Right ventricle myocardium superior (tissue), 1 donor: ENCODE results near the gene ADAMTS17. TPM values are rescaled to one million over a fixed set of nuclear protein-coding genes. Genes with fewer than 3 reads are reported as not detected.

Experiments
- ATAC-seq: fragments of 200-7000 bp; cut with Tn5 transposase; one replicate; pipeline ENCODE4 v1.9.1; 2020; ENCODE audit warnings: mild to moderate bottlenecking; ENCODE audit not compliant: poor library complexity
- DNase-seq: peaks from one replicate; pipeline ENCODE4 v3.0.0-alpha.2; 2020
- intact Hi-C: fragments of 100-400 bp; cut with DNase I; formaldehyde crosslinking; loops from one replicate; pipeline ENCODE4 v1.11.2; 2022
- total RNA-seq: library from RNA; stranded (reverse); fragmentation: NEBNext Ultra II Directional; extraction: Animal tissue kit (Norgen Biotek cat#: 25700); gene quantifications from one replicate; pipeline ENCODE4 v1.2.1, GENCODE V29; 2021
- donor health status: DM: no; HTN: yes; CAD: no; lungs with severe emphysema.

The ADAMTS17 gene
- total RNA-seq, 1 donor from 2014 or later: 1.7 TPM

DNA sequence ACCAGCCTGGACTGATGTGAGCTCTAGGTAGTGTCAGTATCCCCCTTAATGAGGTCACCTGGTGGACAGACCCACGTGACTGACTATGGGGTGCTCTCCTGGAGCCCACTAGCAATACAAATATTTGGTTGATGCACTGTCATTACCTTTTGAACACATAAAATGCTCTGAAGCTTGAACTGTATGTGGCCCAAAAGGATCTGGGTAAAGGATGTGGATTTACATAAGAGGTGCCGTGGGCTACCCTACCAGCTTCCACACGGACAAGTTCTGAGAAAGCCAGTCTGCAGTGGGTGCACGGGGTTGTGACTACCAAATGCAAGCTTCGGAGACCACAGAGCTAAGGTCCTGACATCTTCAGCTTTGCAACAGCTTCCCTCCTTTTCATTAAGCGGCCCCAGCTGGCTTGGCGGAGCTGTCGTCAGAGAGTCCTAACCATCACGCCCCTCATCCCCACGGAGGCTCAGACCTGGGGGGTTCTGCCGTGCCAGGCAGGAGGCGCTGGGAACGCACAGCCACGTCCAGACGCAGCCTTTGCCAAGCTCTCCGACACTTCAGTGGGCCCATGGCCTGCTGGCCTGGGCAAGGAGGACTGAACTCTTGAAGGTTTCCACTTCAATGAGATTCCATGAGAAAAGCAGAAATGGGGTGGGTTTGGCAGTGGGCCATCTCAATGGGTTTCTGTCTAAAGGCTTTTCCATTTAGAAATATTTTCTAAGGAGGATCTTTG, 228.3 kb downstream of the ADAMTS17 start:
- peak; percentile 36 for ATAC-seq
- intact Hi-C loops: loop anchor here (10.0 kb wide), 1 partner anchor 221 kb away; no protein-coding TSS in a partner anchor
- DNase-seq: peak; percentile 67

DNA sequence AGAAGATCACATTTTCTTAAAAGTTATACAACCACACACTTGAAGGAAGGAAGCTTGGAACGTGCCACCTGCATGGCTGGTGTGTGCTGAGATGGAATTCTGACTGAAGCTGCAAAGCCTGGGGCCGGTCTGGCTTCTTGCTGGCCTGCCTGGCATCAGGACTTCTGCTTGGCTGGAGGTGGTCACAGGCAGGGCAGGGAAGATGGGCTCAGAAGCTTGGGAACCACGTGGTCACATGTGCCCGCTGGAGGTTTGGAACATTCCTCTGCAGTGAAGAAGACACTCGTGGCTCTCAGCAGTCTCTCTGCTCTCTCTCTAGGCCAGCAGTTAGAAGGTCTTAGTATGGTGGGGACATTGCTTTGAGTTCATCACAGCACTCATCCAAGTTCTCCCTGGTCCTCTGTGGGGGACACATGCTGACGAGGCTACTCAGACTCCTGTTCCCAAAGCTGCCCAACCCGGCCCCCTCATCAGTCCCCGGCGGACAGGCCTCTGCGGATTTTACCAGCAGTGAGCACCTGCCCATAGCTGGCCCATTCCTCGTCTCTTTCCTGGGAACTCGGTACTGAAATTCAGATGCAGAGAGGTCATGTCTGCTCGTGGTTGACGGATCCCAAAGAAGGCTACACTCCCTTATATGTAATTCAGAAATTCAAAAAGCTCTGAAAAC, 229.0 kb downstream of the ADAMTS17 start:
- intact Hi-C loops: loop anchor here (10.0 kb wide), 1 partner anchor 222 kb away; no protein-coding TSS in a partner anchor
- ATAC-seq (no peak), DNase-seq (peak; percentile 36)

GRCh38 chr15:100112061-100112420, 229.7 kb downstream of the ADAMTS17 start:
- intact Hi-C loops: loop anchor here (10.0 kb wide), 1 partner anchor 223 kb away; no protein-coding TSS in a partner anchor
- no peak for ATAC-seq
- peak; percentile 38 for DNase-seq

DNA sequence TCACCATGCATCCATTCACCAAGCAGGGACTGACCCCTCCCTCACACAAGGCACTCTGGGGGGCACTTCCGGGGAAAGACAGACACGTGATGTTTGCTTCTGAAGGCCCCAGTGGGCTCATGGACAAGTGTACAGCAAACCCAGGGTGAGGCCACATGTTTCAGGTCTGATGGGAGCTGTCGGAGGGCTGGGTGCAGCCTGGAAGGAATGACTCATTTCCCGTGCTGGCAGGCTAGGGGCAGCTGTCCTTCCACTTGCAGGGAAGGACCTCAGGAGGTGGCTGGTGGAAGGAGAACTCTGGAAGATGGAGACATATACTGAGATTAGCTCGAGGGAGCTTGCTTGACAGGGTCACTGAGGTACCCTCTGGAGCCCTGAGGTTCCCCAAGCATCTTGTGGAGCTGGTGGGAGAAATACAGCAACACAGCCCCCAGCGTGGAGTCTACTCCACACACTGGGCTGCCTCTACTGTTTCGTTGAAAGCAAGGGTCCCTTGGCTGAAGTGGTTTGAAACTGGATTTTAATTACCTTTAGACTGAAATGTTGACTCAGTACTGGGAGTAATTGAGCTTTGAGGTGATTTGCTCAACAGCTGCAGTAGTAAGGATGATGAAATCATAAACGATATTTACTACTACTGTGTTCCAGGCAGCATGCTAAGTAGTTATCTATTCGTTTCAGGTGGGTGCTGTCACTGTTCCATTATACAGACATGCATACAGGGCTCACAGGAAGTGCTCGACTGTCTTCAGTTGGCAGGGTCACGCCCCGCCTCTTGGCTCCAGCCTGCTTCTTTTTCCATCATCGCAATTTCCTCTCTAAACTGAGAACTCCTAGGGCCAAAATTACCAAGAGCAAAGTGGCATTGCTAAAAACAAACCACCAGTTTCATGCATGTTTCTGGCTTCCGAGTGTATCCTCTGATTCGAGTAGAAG, 230.4 kb downstream of the ADAMTS17 start:
- DNase-seq: peak; percentile 75

GRCh38 chr15:100109486-100110035, 232.2 kb downstream of the ADAMTS17 start:
- intact Hi-C loops: loop anchor here (10.0 kb wide), 1 partner anchor 225 kb away; no protein-coding TSS in a partner anchor
- DNase-seq (no peak), ATAC-seq (no peak)

More for the DNA sequence above, 230.4 kb downstream of the ADAMTS17 start:
- peak; percentile 35 for ATAC-seq
- intact Hi-C loops: loop anchor here (10.0 kb wide), 1 partner anchor 223 kb away; no protein-coding TSS in a partner anchor

- DNase-seq (no peak), ATAC-seq (no peak)
- intact Hi-C loops: no loop called here
Measured at GRCh38 chr15:100108846-100109245, 232.9 kb downstream of the ADAMTS17 start.

- ATAC-seq (no peak), DNase-seq (no peak)
- intact Hi-C loops: no loop called here
Measured at GRCh38 chr15:100108346-100108745, 233.4 kb downstream of the ADAMTS17 start.

DNA sequence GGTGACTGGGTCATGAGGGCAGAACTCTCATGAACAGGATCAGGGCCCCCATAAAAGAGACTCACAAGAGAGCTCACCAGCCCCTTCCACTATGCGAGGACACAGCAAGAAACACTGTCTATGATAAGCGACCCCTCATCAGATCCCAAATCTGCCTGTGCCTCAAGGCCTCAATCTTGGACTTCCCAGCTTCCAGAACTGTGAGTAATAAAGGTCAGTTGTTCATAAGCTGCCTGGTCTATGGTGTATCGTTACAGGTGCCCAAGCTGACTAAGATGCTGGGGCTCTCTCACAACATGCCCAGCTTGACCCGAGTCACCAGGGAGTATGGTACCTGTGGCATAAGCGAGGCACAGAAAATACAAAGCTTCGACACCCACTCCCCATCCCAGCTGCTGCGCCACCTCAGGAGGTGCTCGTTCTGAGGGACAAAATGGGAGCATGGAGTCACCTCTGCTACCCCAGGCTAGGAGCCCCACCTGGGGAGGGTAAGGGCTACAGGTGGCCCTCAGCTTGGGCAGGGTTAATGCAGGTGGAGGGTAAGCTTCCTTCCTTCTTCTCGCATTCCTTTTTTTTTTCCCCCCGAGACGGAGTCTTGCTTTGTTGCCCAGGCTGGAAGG, 234.1 kb downstream of the ADAMTS17 start:
- no peak for ATAC-seq
- intact Hi-C loops: no loop called here
- no peak for DNase-seq

- ATAC-seq (no peak), DNase-seq (no peak)
- intact Hi-C loops: no loop called here
Measured at GRCh38 chr15:100107151-100107550, 234.6 kb downstream of the ADAMTS17 start.

GRCh38 chr15:100106732-100107131, 235.0 kb downstream of the ADAMTS17 start:
- DNase-seq (no peak), ATAC-seq (no peak)
- intact Hi-C loops: no loop called here

DNA sequence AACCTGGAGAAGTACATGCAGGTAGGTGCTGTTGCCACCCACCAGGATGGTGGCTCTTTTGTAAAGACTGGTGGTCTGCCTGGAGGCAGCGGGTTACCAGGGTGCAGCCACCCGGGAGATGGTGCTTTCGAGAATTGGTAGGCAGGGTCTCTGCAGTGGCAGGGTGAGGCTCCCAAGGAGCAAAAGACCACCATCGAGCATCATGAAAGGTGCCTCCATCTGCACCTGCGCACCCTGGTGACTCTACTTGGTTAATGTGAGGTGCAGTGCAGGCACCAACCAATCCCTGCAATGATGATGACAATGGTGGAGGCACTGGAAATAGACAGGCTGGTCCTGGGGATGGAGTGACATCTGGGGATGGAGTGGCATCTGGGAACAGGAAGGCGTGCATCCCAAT, 236.7 kb downstream of the ADAMTS17 start:
- DNase-seq: no peak
- ATAC-seq: no peak
- intact Hi-C loops: no loop called here

- DNase-seq: no peak
- ATAC-seq: no peak
- intact Hi-C loops: no loop called here
Measured at GRCh38 chr15:100104245-100104644, 237.5 kb downstream of the ADAMTS17 start.

- ATAC-seq (no peak), DNase-seq (no peak)
- intact Hi-C loops: no loop called here
Measured at GRCh38 chr15:100103828-100104227, 237.9 kb downstream of the ADAMTS17 start.

GRCh38 chr15:100101426-100102089, 240.2 kb downstream of the ADAMTS17 start:
- intact Hi-C loops: no loop called here
- DNase-seq (peak; percentile 64), ATAC-seq (peak; percentile 85)

DNA sequence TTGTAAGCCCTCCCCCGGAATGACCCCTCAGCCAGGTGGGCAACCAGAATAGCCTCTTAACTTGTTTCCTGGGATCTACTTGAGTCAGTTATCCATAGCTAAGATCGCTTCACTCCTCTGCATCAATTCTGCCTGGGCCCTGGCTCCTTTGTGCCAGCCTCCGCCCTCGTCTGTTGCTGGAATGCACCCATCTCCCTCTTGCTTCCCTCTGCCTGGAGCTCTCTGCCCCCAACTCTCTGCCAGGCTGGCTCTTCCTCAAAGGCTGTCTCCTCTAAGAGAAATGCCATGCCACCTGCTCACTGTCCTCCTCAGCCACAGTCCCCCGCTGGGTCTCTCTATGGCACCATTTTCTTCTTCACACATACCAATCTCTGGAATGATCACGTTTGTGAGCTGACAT, 240.8 kb downstream of the ADAMTS17 start:
- no peak for ATAC-seq
- no peak for DNase-seq
- intact Hi-C loops: no loop called here

- no peak for DNase-seq
- ATAC-seq: no peak
- intact Hi-C loops: no loop called here
Measured at GRCh38 chr15:100099976-100100375, 241.8 kb downstream of the ADAMTS17 start.

GRCh38 chr15:100098705-100099104, 243.1 kb downstream of the ADAMTS17 start:
- ATAC-seq (no peak), DNase-seq (no peak)
- intact Hi-C loops: no loop called here
